Activated naive CD4-positive, alpha-beta T cell treated with anti-CD3 and anti-CD28 coated beads, Interleukin-2, amount 10 ng/mL, durations not matched to agents 7 days and 5 days (primary cell): ENCODE results near the gene ZNF526.

Source experiments
- CTCF ChIA-PET: fragments of 350-600 bp; sonication (Branson Sonifier 250); formaldehyde crosslinking; loops from one replicate; lab custom pipeline; 2021; ENCODE audit warnings: antibody characterized with exemption; lab: Charles Lee
- DNase-seq: peaks from one replicate; pipeline ENCODE4 v3.0.0-alpha.2; 2020
- H3K27ac Mint-ChIP-seq: one replicate; pipeline ENCODE4 v1.8.0; 2021; ENCODE audit warnings: mild to moderate bottlenecking, moderate library complexity, mixed read lengths
- H3K27me3 Mint-ChIP-seq: one replicate; pipeline ENCODE4 v1.8.0; 2021; ENCODE audit warnings: mild to moderate bottlenecking, mixed read lengths
- H3K36me3 Mint-ChIP-seq: one replicate; pipeline ENCODE4 v1.8.0; 2021; ENCODE audit warnings: mixed read lengths
- H3K4me1 Mint-ChIP-seq: one replicate; pipeline ENCODE4 v1.8.0; 2021; ENCODE audit warnings: mixed read lengths
- H3K4me3 Mint-ChIP-seq: one replicate; pipeline ENCODE4 v1.8.0; 2021; ENCODE audit warnings: mild to moderate bottlenecking, moderate library complexity, mixed read lengths
- H3K9me3 Mint-ChIP-seq: one replicate; pipeline ENCODE4 v1.8.0; 2021; ENCODE audit warnings: mixed read lengths

Gene ZNF526

GRCh38 chr19:42185277-42185676, 34.8 kb upstream of the ZNF526 start:
- H3K36me3 Mint-ChIP-seq = no peaks in the 10 kb centered on the region
- CTCF ChIA-PET = interaction anchor here (0.7 to 5.4 kb wide), 17 partner anchors 10 to 94 kb away, joined by 3 to 34 read pairs (median 6); partner anchors contain the start of genes GSK3A, POU2F2 and ZNF526
- H3K27ac Mint-ChIP-seq = peak overlapping the region; percentile 50
- H3K9me3 Mint-ChIP-seq = no peaks in the 10 kb centered on the region
- H3K27me3 Mint-ChIP-seq = peaks cover 24% of the 10 kb centered on the region
- peaks cover 55% of the 10 kb centered on the region for H3K4me1 Mint-ChIP-seq
- peak; percentile 64 for DNase-seq
- H3K4me3 Mint-ChIP-seq = peak overlapping the region; percentile 2

- Mint-ChIP-seq H3K36me3 (peaks cover 11% of the 10 kb centered on the region), H3K27me3 (peaks cover 20% of the 10 kb centered on the region), H3K27ac (no peak overlapping the region), H3K4me1 (peaks cover 65% of the 10 kb centered on the region), H3K9me3 (peaks cover 6% of the 10 kb centered on the region), H3K4me3 (no peak overlapping the region)
- DNase-seq = no peak
- CTCF ChIA-PET = interaction anchor here (0.6 to 5.4 kb wide), 4 partner anchors 10 to 231 kb away, joined by 3 to 34 read pairs (median 3); no protein-coding TSS in a partner anchor
Observed at GRCh38 chr19:42188665-42189064, 31.4 kb upstream of the ZNF526 start.

- no peak overlapping the region for H3K4me3 Mint-ChIP-seq
- peaks cover 14% of the 10 kb centered on the region for H3K36me3 Mint-ChIP-seq
- H3K9me3 Mint-ChIP-seq = peaks cover 8% of the 10 kb centered on the region
- DNase-seq = no peak
- H3K4me1 Mint-ChIP-seq = peaks cover 67% of the 10 kb centered on the region
- no peak overlapping the region for H3K27ac Mint-ChIP-seq
- peaks cover 22% of the 10 kb centered on the region for H3K27me3 Mint-ChIP-seq
- CTCF ChIA-PET = interaction anchor here (0.6 to 0.7 kb wide), 2 partner anchors 26 to 231 kb away, joined by 3 read pairs; no protein-coding TSS in a partner anchor
Observed at GRCh38 chr19:42189133-42189532, 31.0 kb upstream of the ZNF526 start.

GRCh38 chr19:42191330-42191729, 28.8 kb upstream of the ZNF526 start:
- CTCF ChIA-PET = interaction anchor here (1.0 to 1.6 kb wide), 4 partner anchors 9 to 83 kb away, joined by 3 read pairs; no protein-coding TSS in a partner anchor
- H3K27ac Mint-ChIP-seq = no peak overlapping the region
- no peak for DNase-seq
- H3K9me3 Mint-ChIP-seq = peaks cover 9% of the 10 kb centered on the region
- H3K36me3 Mint-ChIP-seq = peaks cover 20% of the 10 kb centered on the region
- H3K27me3 Mint-ChIP-seq = peaks cover 25% of the 10 kb centered on the region
- no peak overlapping the region for H3K4me3 Mint-ChIP-seq
- peaks cover 55% of the 10 kb centered on the region for H3K4me1 Mint-ChIP-seq

GRCh38 chr19:42191855-42192254, 28.3 kb upstream of the ZNF526 start:
- DNase-seq = no peak
- H3K4me1 Mint-ChIP-seq = peaks cover 55% of the 10 kb centered on the region
- H3K27me3 Mint-ChIP-seq = peaks cover 25% of the 10 kb centered on the region
- H3K36me3 Mint-ChIP-seq = peaks cover 25% of the 10 kb centered on the region
- H3K9me3 Mint-ChIP-seq = peaks cover 9% of the 10 kb centered on the region
- no peak overlapping the region for H3K4me3 Mint-ChIP-seq
- H3K27ac Mint-ChIP-seq = no peak overlapping the region
- CTCF ChIA-PET = interaction anchor here (1.0 to 1.6 kb wide), 3 partner anchors 10 to 83 kb away, joined by 3 read pairs; no protein-coding TSS in a partner anchor

GRCh38 chr19:42193294-42193693, 26.8 kb upstream of the ZNF526 start:
- Mint-ChIP-seq H3K36me3 (peaks cover 35% of the 10 kb centered on the region), H3K9me3 (peaks cover 9% of the 10 kb centered on the region), H3K27ac (no peak overlapping the region), H3K4me1 (peaks cover 68% of the 10 kb centered on the region), H3K27me3 (peaks cover 25% of the 10 kb centered on the region), H3K4me3 (no peak overlapping the region)
- no peak for DNase-seq
- CTCF ChIA-PET = no interaction called here

- CTCF ChIA-PET = interaction anchor here (0.7 kb wide), 1 partner anchor 11 kb away, joined by 3 read pairs; no protein-coding TSS in a partner anchor
- H3K9me3 Mint-ChIP-seq = peaks cover 9% of the 10 kb centered on the region
- peaks cover 24% of the 10 kb centered on the region for H3K27me3 Mint-ChIP-seq
- H3K4me1 Mint-ChIP-seq = peaks cover 70% of the 10 kb centered on the region
- H3K36me3 Mint-ChIP-seq = peaks cover 37% of the 10 kb centered on the region
- DNase-seq = no peak
- H3K27ac Mint-ChIP-seq = no peak overlapping the region
- H3K4me3 Mint-ChIP-seq = no peak overlapping the region
Observed at GRCh38 chr19:42193706-42194105, 26.4 kb upstream of the ZNF526 start.

- Mint-ChIP-seq H3K27ac (peak overlapping the region; percentile 52), H3K9me3 (peaks cover 9% of the 10 kb centered on the region), H3K36me3 (peaks cover 52% of the 10 kb centered on the region), H3K27me3 (peaks cover 12% of the 10 kb centered on the region), H3K4me3 (no peak overlapping the region), H3K4me1 (peaks cover 79% of the 10 kb centered on the region)
- no peak for DNase-seq
- CTCF ChIA-PET = no interaction called here
Observed at GRCh38 chr19:42196011-42197001, 23.8 kb upstream of the ZNF526 start.

GRCh38 chr19:42197375-42197817, 22.7 kb upstream of the ZNF526 start:
- CTCF ChIA-PET = interaction anchor here (1.1 to 3.7 kb wide), 4 partner anchors 12 to 88 kb away, joined by 3 to 34 read pairs (median 4); partner anchors contain the start of gene ZNF526
- peak; percentile 50 for DNase-seq
- Mint-ChIP-seq H3K27me3 (peaks cover 10% of the 10 kb centered on the region), H3K9me3 (peaks cover 9% of the 10 kb centered on the region), H3K36me3 (peaks cover 59% of the 10 kb centered on the region), H3K4me1 (peaks cover 79% of the 10 kb centered on the region), H3K27ac (peak overlapping the region; percentile 86), H3K4me3 (peak overlapping the region; percentile 57)

- H3K27ac Mint-ChIP-seq = peak overlapping the region; percentile 95
- peaks cover 84% of the 10 kb centered on the region for H3K4me1 Mint-ChIP-seq
- peaks cover 4% of the 10 kb centered on the region for H3K27me3 Mint-ChIP-seq
- H3K9me3 Mint-ChIP-seq = peaks cover 2% of the 10 kb centered on the region
- peak overlapping the region; percentile 70 for H3K4me3 Mint-ChIP-seq
- H3K36me3 Mint-ChIP-seq = peaks cover 64% of the 10 kb centered on the region
- peak; percentile 93 for DNase-seq
- CTCF ChIA-PET = interaction anchor here (0.6 to 3.7 kb wide), 10 partner anchors 13 to 202 kb away, joined by 3 to 34 read pairs (median 4); partner anchors contain the start of gene ZNF526
Observed at GRCh38 chr19:42198676-42199439, 21.3 kb upstream of the ZNF526 start.

- Mint-ChIP-seq H3K4me3 (peak overlapping the region; percentile 70), H3K27ac (peak overlapping the region; percentile 95), H3K4me1 (peaks cover 85% of the 10 kb centered on the region), H3K27me3 (no peaks in the 10 kb centered on the region), H3K36me3 (peaks cover 67% of the 10 kb centered on the region), H3K9me3 (no peaks in the 10 kb centered on the region)
- CTCF ChIA-PET = interaction anchor here (1.1 to 3.7 kb wide), 9 partner anchors 14 to 201 kb away, joined by 3 to 34 read pairs (median 4); no protein-coding TSS in a partner anchor
- DNase-seq = peak; percentile 91
Observed at GRCh38 chr19:42199440-42200115, 20.5 kb upstream of the ZNF526 start.

- Mint-ChIP-seq H3K27me3 (no peaks in the 10 kb centered on the region), H3K9me3 (no peaks in the 10 kb centered on the region), H3K4me3 (peak overlapping the region; percentile 70), H3K36me3 (peaks cover 74% of the 10 kb centered on the region), H3K27ac (peak overlapping the region; percentile 95), H3K4me1 (peaks cover 90% of the 10 kb centered on the region)
- no peak for DNase-seq
- CTCF ChIA-PET = interaction anchor here (1.1 to 3.7 kb wide), 8 partner anchors 14 to 97 kb away, joined by 3 to 34 read pairs (median 4); no protein-coding TSS in a partner anchor
Observed at GRCh38 chr19:42200116-42200715, 19.9 kb upstream of the ZNF526 start.
